Neural progenitor cell (in vitro differentiated cells): ENCODE data around the gene ARIH2. TPM values are rescaled to one million over a fixed set of nuclear protein-coding genes. Genes with fewer than 3 reads are reported as not detected.

Experiments
- DNase-seq: peaks from one replicate; pipeline ENCODE4 v3.0.0-alpha.2; 2016; ENCODE audit warnings: low spot score
- H2AFZ ChIP-seq: fragments of 200-600 bp; sonication (generic); replicated peaks from 2 replicates; pipeline ENCODE4 v1.6.1; 2016; ENCODE audit warnings: antibody characterized with exemption
- H3F3A ChIP-seq: fragments of 200-600 bp; sonication (generic); 2 replicates; pipeline ENCODE4 v1.6.1; 2016; ENCODE audit warnings: antibody characterized with exemption, low read depth
- H3K27ac ChIP-seq: fragments of 200-600 bp; sonication (generic); 2 replicates; pipeline ENCODE4 v1.5.1; 2016; ENCODE audit warnings: mild to moderate bottlenecking
- H3K27me3 ChIP-seq: fragments of 200-600 bp; sonication (generic); 2 replicates; pipeline ENCODE4 v1.6.1; 2016; ENCODE audit warnings: mild to moderate bottlenecking, moderate library complexity
- H3K36me3 ChIP-seq: fragments of 200-600 bp; sonication (generic); 2 replicates; pipeline ENCODE4 v1.5.1; 2016
- H3K4me1 ChIP-seq: fragments of 200-600 bp; sonication (generic); 2 replicates; pipeline ENCODE4 v1.6.1; 2016; ENCODE audit warnings: mixed run types
- H3K4me2 ChIP-seq: fragments of 200-600 bp; sonication (generic); 2 replicates; pipeline ENCODE4 v1.6.1; 2016
- H3K4me3 ChIP-seq: fragments of 200-600 bp; sonication (generic); 2 replicates; pipeline ENCODE4 v1.5.1; 2016
- H3K79me2 ChIP-seq: fragments of 200-600 bp; sonication (generic); 2 replicates; pipeline ENCODE4 v1.6.1; 2016; ENCODE audit warnings: low read depth
- H3K9ac ChIP-seq: fragments of 200-600 bp; sonication (generic); 2 replicates; pipeline ENCODE4 v1.6.1; 2016
- H3K9me3 ChIP-seq: fragments of 200-600 bp; sonication (generic); 2 replicates; pipeline ENCODE4 v1.5.1; 2016; ENCODE audit warnings: low read depth
- H4K20me1 ChIP-seq: fragments of 200-600 bp; sonication (generic); 2 replicates; pipeline ENCODE4 v1.6.1; 2016; ENCODE audit warnings: low read depth
- H3K27ac Mint-ChIP-seq: 3 replicates; pipeline ENCODE4 v1.8.0; 2021; ENCODE audit warnings: mixed read lengths
- H3K27me3 Mint-ChIP-seq: 2 replicates; pipeline ENCODE4 v1.8.0; 2022; ENCODE audit warnings: low read depth, mild to moderate bottlenecking, inconsistent platforms, moderate library complexity, mixed read lengths; ENCODE audit not compliant: insufficient read depth
- H3K36me3 Mint-ChIP-seq: 3 replicates; pipeline ENCODE4 v1.8.0; 2021; ENCODE audit warnings: mixed read lengths
- H3K4me1 Mint-ChIP-seq: 3 replicates; pipeline ENCODE4 v1.8.0; 2021; ENCODE audit warnings: mixed read lengths
- H3K4me3 Mint-ChIP-seq: 3 replicates; pipeline ENCODE4 v1.8.0; 2021; ENCODE audit warnings: mild to moderate bottlenecking, moderate library complexity, mixed read lengths
- H3K9me3 Mint-ChIP-seq: 3 replicates; pipeline ENCODE4 v1.8.0; 2020; ENCODE audit warnings: mixed read lengths
- CTCF ChIP-seq: fragments of 200-600 bp; sonication (generic); IDR thresholded peaks from 2 replicates; pipeline ENCODE4 v1.5.1; 2017; ENCODE audit warnings: antibody characterized with exemption, mild to moderate bottlenecking
- EZH2 ChIP-seq: fragments of 200-600 bp; sonication (generic); IDR thresholded peaks from 2 replicates; pipeline ENCODE4 v1.6.1; 2017; ENCODE audit warnings: antibody characterized with exemption, mild to moderate bottlenecking, moderate library complexity
- EZH2phosphoT487 ChIP-seq: fragments of 200-600 bp; sonication (generic); IDR thresholded peaks from 2 replicates; pipeline ENCODE4 v1.6.1; 2017; ENCODE audit warnings: antibody characterized with exemption
- total RNA-seq: library from RNA; depleted of rRNA; stranded (reverse); fragments of >200 nt; gene quantifications from 2 replicates; pipeline ENCODE4 v1.2.3, GENCODE V29; 2015; ENCODE audit warnings: low replicate concordance

ARIH2 gene
- 81.6 and 101 TPM in 2 replicates for total RNA-seq

- peaks cover 7% of the 10 kb centered on the region for H3K27me3 Mint-ChIP-seq
- peak within 1 kb of the TSS; percentile 98 for H3K4me3 Mint-ChIP-seq
- H3K27ac ChIP-seq = peak within 1 kb of the TSS; percentile 95
- H3K9me3 Mint-ChIP-seq = no peaks in the 10 kb centered on the region
- H2AFZ ChIP-seq = peak within 1 kb of the TSS; percentile 85
- no peaks in the 10 kb centered on the region for H3K36me3 ChIP-seq
- H3F3A ChIP-seq = peaks cover 27% of the 10 kb centered on the region
- H3K4me3 ChIP-seq = peak within 1 kb of the TSS; percentile 84
- peaks cover 17% of the 10 kb centered on the region for H3K4me1 Mint-ChIP-seq
- peak; percentile 97 for DNase-seq
- peaks cover 48% of the 10 kb centered on the region for H3K79me2 ChIP-seq
- H3K27ac Mint-ChIP-seq = peak within 1 kb of the TSS; percentile 99
- no peaks in the 10 kb centered on the region for H3K4me1 ChIP-seq
- H3K9me3 ChIP-seq = no peaks in the 10 kb centered on the region
- TF ChIP-seq CTCF (peak; percentile 15), EZH2 (no peak)
- H3K27me3 ChIP-seq = no peaks in the 10 kb centered on the region
- H3K4me2 ChIP-seq = peak within 1 kb of the TSS; percentile 82
- peak within 1 kb of the TSS; percentile 74 for H3K9ac ChIP-seq
- H3K36me3 Mint-ChIP-seq = no peaks in the 10 kb centered on the region
- peaks cover 34% of the 10 kb centered on the region for H4K20me1 ChIP-seq
Observed at GRCh38 chr3:48918388-48919214, at the start of gene ARIH2. TSS of gene ARIH2 (plus strand) at chr3:48918842. CDS start at chr3:48927559, 8,717 bp downstream.

GRCh38 chr3:48877671-48878070 lies 41.0 kb upstream of the ARIH2 start:
- Mint-ChIP-seq H3K4me3 (no peak overlapping the region), H3K9me3 (no peaks in the 10 kb centered on the region), H3K36me3 (no peaks in the 10 kb centered on the region), H3K4me1 (no peaks in the 10 kb centered on the region), H3K27ac (no peak overlapping the region), H3K27me3 (peaks cover 2% of the 10 kb centered on the region)
- DNase-seq = no peak
- no peaks in the 10 kb centered on the region for H3K4me1 ChIP-seq
- H3K9me3 ChIP-seq = no peaks in the 10 kb centered on the region
- H3K4me2 ChIP-seq = no peak overlapping the region
- no peaks in the 10 kb centered on the region for H3F3A ChIP-seq
- H3K79me2 ChIP-seq = no peaks in the 10 kb centered on the region
- no peak overlapping the region for H3K27ac ChIP-seq
- H3K4me3 ChIP-seq = no peak overlapping the region
- TF ChIP-seq EZH2 (no peak), EZH2phosphoT487 (no peak), CTCF (no peak)
- H3K36me3 ChIP-seq = no peaks in the 10 kb centered on the region
- no peaks in the 10 kb centered on the region for H3K27me3 ChIP-seq
- no peak overlapping the region for H3K9ac ChIP-seq
- H2AFZ ChIP-seq = no peak overlapping the region
- H4K20me1 ChIP-seq = no peaks in the 10 kb centered on the region

GRCh38 chr3:48879307-48879993 lies 39.2 kb upstream of the ARIH2 start:
- DNase-seq = no peak
- Histone ChIP-seq H3K27ac (no peak overlapping the region), H3K79me2 (no peaks in the 10 kb centered on the region), H3F3A (no peaks in the 10 kb centered on the region), H3K4me3 (no peak overlapping the region), H3K4me1 (no peaks in the 10 kb centered on the region), H3K9ac (no peak overlapping the region), H3K27me3 (no peaks in the 10 kb centered on the region), H3K36me3 (no peaks in the 10 kb centered on the region), H3K9me3 (no peaks in the 10 kb centered on the region), H2AFZ (no peak overlapping the region), H3K4me2 (no peak overlapping the region), H4K20me1 (no peaks in the 10 kb centered on the region)
- peaks cover 2% of the 10 kb centered on the region for H3K27me3 Mint-ChIP-seq
- no peak overlapping the region for H3K27ac Mint-ChIP-seq
- H3K9me3 Mint-ChIP-seq = no peaks in the 10 kb centered on the region
- TF ChIP-seq EZH2 (no peak), CTCF (no peak)
- no peak overlapping the region for H3K4me3 Mint-ChIP-seq
- no peaks in the 10 kb centered on the region for H3K4me1 Mint-ChIP-seq
- no peaks in the 10 kb centered on the region for H3K36me3 Mint-ChIP-seq
